Liver (tissue), 9 donors: ENCODE data around the gene ARID5B. TPM values are rescaled to one million over a fixed set of nuclear protein-coding genes. Genes with fewer than 3 reads are reported as not detected.

Experiments used
- DNase-seq: peaks from one replicate; pipeline ENCODE4 v3.0.0-alpha.2; 2017; ENCODE audit warnings: low spot score
- H3K27ac ChIP-seq, 2 donors: one replicate each; pipeline ENCODE4 v1.7.0; 2013; ENCODE audit warnings: inconsistent platforms in 2 of 2, low read length in 2 of 2, control low read depth in 1 of 2, low read depth in 1 of 2, mild to moderate bottlenecking in 1 of 2
- H3K27me3 ChIP-seq, 4 donors: one replicate each; pipeline versions ENCODE4 v1.6.1 to v1.7.0; 2013; ENCODE audit warnings: low read length in 3 of 4, inconsistent platforms in 1 of 4, mild to moderate bottlenecking in 1 of 4, moderate library complexity in 1 of 4; ENCODE audit not compliant: control insufficient read depth in 4 of 4, insufficient read depth in 4 of 4
- H3K36me3 ChIP-seq, 4 donors: one replicate each; pipeline versions ENCODE4 v1.6.1 to v1.7.0; 2013; ENCODE audit warnings: low read length in 3 of 4, mild to moderate bottlenecking in 3 of 4, low read depth in 1 of 4, moderate library complexity in 1 of 4; ENCODE audit not compliant: control insufficient read depth in 4 of 4, insufficient read depth in 3 of 4
- H3K4me1 ChIP-seq, 4 donors: one replicate each; pipeline versions ENCODE4 v1.6.1 to v1.7.0; 2013; ENCODE audit warnings: low read length in 3 of 4, mild to moderate bottlenecking in 3 of 4, moderate library complexity in 1 of 4; ENCODE audit not compliant: control insufficient read depth in 4 of 4, insufficient read depth in 4 of 4
- H3K4me3 ChIP-seq, 3 donors: one replicate each; pipeline versions ENCODE4 v1.6.1 to v1.7.0; 2013; ENCODE audit warnings: low read length in 3 of 3, control low read depth in 1 of 3, low read depth in 1 of 3, mild to moderate bottlenecking in 1 of 3
- H3K9ac ChIP-seq, 2 donors: one replicate each; pipeline ENCODE4 v1.7.0; 2013; ENCODE audit warnings: low read length in 2 of 2, mild to moderate bottlenecking in 2 of 2, moderate library complexity in 2 of 2, control low read depth in 1 of 2, low read depth in 1 of 2
- H3K9me3 ChIP-seq, 4 donors: one replicate each; pipeline versions ENCODE4 v1.6.1 to v1.7.0; 2013; ENCODE audit warnings: low read length in 3 of 4; ENCODE audit not compliant: control insufficient read depth in 4 of 4
- EGR1 ChIP-seq, 2 donors: IDR thresholded peaks; 2 replicates each; pipeline ENCODE4 v1.6.1; 2016 to 2018; ENCODE audit warnings: antibody characterized with exemption in 2 of 2, low read depth in 2 of 2
- FOXA1 ChIP-seq: IDR thresholded peaks from 2 replicates; pipeline ENCODE4 v1.6.1; 2016; ENCODE audit warnings: antibody characterized with exemption
- FOXA2 ChIP-seq: IDR thresholded peaks from 2 replicates; pipeline ENCODE4 v1.6.1; 2016; ENCODE audit warnings: antibody characterized with exemption
- GABPA ChIP-seq, 2 donors: IDR thresholded peaks in 1 of 2; conservative IDR thresholded peaks in 1 of 2; 2 replicates each; pipeline ENCODE4 v1.6.1; 2016; ENCODE audit warnings: antibody characterized with exemption in 2 of 2, mild to moderate bottlenecking in 1 of 2, moderate library complexity in 1 of 2
- HNF4A ChIP-seq, 2 donors: conservative IDR thresholded peaks; 2 replicates each; pipeline ENCODE4 v1.6.1; 2016; ENCODE audit warnings: antibody characterized with exemption in 2 of 2, mild to moderate bottlenecking in 2 of 2
- HNF4G ChIP-seq: IDR thresholded peaks from 2 replicates; pipeline ENCODE4 v1.6.1; 2016; ENCODE audit warnings: antibody characterized with exemption
- JUND ChIP-seq, 2 donors: IDR thresholded peaks; 2 replicates each; pipeline ENCODE4 v1.6.1; 2016; ENCODE audit warnings: antibody characterized with exemption in 2 of 2
- NR2F2 ChIP-seq: IDR thresholded peaks from 2 replicates; pipeline ENCODE4 v1.6.1; 2016; ENCODE audit warnings: antibody characterized with exemption
- RAD21 ChIP-seq, 2 donors: IDR thresholded peaks; 2 replicates each; pipeline ENCODE4 v1.6.1; 2016; ENCODE audit warnings: antibody characterized with exemption in 2 of 2, mild to moderate bottlenecking in 2 of 2
- RXRA ChIP-seq, 2 donors: IDR thresholded peaks; 2 replicates each; pipeline ENCODE4 v1.6.1; 2017 to 2018; ENCODE audit warnings: antibody characterized with exemption in 2 of 2, mild to moderate bottlenecking in 1 of 2
- SP1 ChIP-seq: IDR thresholded peaks from 2 replicates; pipeline ENCODE4 v1.6.1; 2018; ENCODE audit warnings: antibody characterized with exemption, mild to moderate bottlenecking
- TAF1 ChIP-seq: conservative IDR thresholded peaks from 2 replicates; pipeline ENCODE4 v1.6.1; 2016; ENCODE audit warnings: antibody characterized with exemption, mild to moderate bottlenecking
- YY1 ChIP-seq: IDR thresholded peaks from 2 replicates; pipeline ENCODE4 v1.6.1; 2016; ENCODE audit warnings: antibody characterized with exemption, mild to moderate bottlenecking
- WGBS: extraction: QIAGEN DNeasy Blood & Tissue Kit; methylation state at CpG from one replicate; pipeline ENCODE4 v1.1.7; 2013; 5-methylcytosine and 5-hydroxymethylcytosine counted together
- polyA plus RNA-seq, 2 donors: library from polyadenylated mRNA; stranded (reverse) in 1 of 2; unstranded in 1 of 2; fragments of 200-250 nt in 1 of 2; fragments of >200 nt in 1 of 2; fragmentation: Nextera tagmentation in 1 of 2; extraction: Ambion mirVana in 1 of 2; gene quantifications; one replicate each; pipeline versions ENCODE4 v1.2.1 to v1.2.3, GENCODE V29; 2013 to 2015
- total RNA-seq, 2 donors: library from RNA; depleted of rRNA; stranded (reverse); fragments of >200 nt; gene quantifications; one replicate each; pipeline ENCODE4 v1.2.3, GENCODE V29; 2014
- TF ChIP-seq, protein P1 (sequence below): fragments of 150-350 bp; IDR thresholded peaks from 2 replicates; pipeline ENCODE4 v1.5.1; 2017; ENCODE audit warnings: improper control_type of control experiment, low read depth, low read length; ENCODE audit not compliant: missing input control
- TF ChIP-seq, protein P2 (sequence below): IDR thresholded peaks from 2 replicates; pipeline ENCODE4 v1.6.1; 2016; ENCODE audit warnings: antibody characterized with exemption
- TF ChIP-seq, protein P3 (sequence below): IDR thresholded peaks from 2 replicates; pipeline ENCODE4 v1.6.1; 2016; ENCODE audit warnings: antibody characterized with exemption
- TF ChIP-seq, protein P4 (sequence below): IDR thresholded peaks from 2 replicates; pipeline ENCODE4 v1.6.1; 2016; ENCODE audit warnings: antibody characterized with exemption, mild to moderate bottlenecking
- TF ChIP-seq, protein P5 (sequence below): IDR thresholded peaks from 2 replicates; pipeline ENCODE4 v1.6.1; 2016; ENCODE audit warnings: antibody characterized with exemption
- donor health status: healthy.
- donor health status: healthy.
- donor health status: healthy.
- donor health status: healthy.
- donor health status: healthy.

ARID5B gene
- total and polyA plus RNA-seq, 4 donors = 1.3 to 6.4 (median 5.2) TPM

DNA sequence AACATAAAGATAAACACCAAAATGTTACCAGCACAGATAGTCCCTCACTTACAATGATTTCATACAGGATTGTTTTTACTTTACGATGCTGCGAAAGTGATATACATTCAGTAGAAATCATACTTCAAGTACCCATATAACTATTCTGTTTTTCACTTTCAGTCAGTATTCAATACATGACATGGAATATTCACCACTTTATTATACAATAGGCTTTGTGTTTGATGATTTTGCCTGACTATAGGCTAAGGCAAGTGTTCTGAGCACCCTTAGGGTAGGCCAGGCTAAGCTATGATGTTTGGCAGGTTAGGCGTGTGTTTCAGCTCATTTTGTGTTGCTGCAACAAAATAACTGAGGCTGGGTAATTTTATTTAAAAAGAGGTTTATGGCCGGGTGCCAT lies 212.2 kb downstream of the ARID5B start:
- WGBS = 92% methylated on average over 4 of the region's 4 CpGs
- Histone ChIP-seq H3K36me3 (no peaks in the 10 kb centered on the region), H3K27me3 (no peaks in the 10 kb centered on the region), H3K27ac (no peak overlapping the region), H3K9me3 (no peaks in the 10 kb centered on the region), H3K4me3 (no peak overlapping the region), H3K4me1 (no peaks in the 10 kb centered on the region), H3K9ac (no peak overlapping the region)
- no peak for DNase-seq
- TF ChIP-seq HNF4A (conservative IDR thresholded peaks at IDR 0.05) (no peak), SP1 (no peak), FOXA1 (no peak), JUND (IDR thresholded peaks at IDR 0.05) (no peak), FOXA2 (no peak), TAF1 (no peak), HNF4G (no peak), GABPA (IDR thresholded peaks at IDR 0.05 in 1 of 2, conservative IDR thresholded peaks at IDR 0.05 in 1 of 2) (no peak), EGR1 (IDR thresholded peaks at IDR 0.05; ENCODE audit: low read depth in 2 of 2) (no peak), YY1 (no peak), RAD21 (IDR thresholded peaks at IDR 0.05) (no peak), RXRA (IDR thresholded peaks at IDR 0.05) (no peak), NR2F2 (no peak)
- TF ChIP-seq, protein P1, sequence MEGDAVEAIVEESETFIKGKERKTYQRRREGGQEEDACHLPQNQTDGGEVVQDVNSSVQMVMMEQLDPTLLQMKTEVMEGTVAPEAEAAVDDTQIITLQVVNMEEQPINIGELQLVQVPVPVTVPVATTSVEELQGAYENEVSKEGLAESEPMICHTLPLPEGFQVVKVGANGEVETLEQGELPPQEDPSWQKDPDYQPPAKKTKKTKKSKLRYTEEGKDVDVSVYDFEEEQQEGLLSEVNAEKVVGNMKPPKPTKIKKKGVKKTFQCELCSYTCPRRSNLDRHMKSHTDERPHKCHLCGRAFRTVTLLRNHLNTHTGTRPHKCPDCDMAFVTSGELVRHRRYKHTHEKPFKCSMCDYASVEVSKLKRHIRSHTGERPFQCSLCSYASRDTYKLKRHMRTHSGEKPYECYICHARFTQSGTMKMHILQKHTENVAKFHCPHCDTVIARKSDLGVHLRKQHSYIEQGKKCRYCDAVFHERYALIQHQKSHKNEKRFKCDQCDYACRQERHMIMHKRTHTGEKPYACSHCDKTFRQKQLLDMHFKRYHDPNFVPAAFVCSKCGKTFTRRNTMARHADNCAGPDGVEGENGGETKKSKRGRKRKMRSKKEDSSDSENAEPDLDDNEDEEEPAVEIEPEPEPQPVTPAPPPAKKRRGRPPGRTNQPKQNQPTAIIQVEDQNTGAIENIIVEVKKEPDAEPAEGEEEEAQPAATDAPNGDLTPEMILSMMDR = no peak
- TF ChIP-seq, protein P2, sequence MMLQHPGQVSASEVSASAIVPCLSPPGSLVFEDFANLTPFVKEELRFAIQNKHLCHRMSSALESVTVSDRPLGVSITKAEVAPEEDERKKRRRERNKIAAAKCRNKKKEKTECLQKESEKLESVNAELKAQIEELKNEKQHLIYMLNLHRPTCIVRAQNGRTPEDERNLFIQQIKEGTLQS = no peak
- TF ChIP-seq, protein P3, sequence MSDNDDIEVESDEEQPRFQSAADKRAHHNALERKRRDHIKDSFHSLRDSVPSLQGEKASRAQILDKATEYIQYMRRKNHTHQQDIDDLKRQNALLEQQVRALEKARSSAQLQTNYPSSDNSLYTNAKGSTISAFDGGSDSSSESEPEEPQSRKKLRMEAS = no peak
- TF ChIP-seq, protein P4, sequence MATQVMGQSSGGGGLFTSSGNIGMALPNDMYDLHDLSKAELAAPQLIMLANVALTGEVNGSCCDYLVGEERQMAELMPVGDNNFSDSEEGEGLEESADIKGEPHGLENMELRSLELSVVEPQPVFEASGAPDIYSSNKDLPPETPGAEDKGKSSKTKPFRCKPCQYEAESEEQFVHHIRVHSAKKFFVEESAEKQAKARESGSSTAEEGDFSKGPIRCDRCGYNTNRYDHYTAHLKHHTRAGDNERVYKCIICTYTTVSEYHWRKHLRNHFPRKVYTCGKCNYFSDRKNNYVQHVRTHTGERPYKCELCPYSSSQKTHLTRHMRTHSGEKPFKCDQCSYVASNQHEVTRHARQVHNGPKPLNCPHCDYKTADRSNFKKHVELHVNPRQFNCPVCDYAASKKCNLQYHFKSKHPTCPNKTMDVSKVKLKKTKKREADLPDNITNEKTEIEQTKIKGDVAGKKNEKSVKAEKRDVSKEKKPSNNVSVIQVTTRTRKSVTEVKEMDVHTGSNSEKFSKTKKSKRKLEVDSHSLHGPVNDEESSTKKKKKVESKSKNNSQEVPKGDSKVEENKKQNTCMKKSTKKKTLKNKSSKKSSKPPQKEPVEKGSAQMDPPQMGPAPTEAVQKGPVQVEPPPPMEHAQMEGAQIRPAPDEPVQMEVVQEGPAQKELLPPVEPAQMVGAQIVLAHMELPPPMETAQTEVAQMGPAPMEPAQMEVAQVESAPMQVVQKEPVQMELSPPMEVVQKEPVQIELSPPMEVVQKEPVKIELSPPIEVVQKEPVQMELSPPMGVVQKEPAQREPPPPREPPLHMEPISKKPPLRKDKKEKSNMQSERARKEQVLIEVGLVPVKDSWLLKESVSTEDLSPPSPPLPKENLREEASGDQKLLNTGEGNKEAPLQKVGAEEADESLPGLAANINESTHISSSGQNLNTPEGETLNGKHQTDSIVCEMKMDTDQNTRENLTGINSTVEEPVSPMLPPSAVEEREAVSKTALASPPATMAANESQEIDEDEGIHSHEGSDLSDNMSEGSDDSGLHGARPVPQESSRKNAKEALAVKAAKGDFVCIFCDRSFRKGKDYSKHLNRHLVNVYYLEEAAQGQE = no peak
- TF ChIP-seq, protein P5, sequence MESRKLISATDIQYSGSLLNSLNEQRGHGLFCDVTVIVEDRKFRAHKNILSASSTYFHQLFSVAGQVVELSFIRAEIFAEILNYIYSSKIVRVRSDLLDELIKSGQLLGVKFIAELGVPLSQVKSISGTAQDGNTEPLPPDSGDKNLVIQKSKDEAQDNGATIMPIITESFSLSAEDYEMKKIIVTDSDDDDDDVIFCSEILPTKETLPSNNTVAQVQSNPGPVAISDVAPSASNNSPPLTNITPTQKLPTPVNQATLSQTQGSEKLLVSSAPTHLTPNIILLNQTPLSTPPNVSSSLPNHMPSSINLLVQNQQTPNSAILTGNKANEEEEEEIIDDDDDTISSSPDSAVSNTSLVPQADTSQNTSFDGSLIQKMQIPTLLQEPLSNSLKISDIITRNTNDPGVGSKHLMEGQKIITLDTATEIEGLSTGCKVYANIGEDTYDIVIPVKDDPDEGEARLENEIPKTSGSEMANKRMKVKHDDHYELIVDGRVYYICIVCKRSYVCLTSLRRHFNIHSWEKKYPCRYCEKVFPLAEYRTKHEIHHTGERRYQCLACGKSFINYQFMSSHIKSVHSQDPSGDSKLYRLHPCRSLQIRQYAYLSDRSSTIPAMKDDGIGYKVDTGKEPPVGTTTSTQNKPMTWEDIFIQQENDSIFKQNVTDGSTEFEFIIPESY = no peak
